IMR-90 (cell line): ENCODE results near the gene ELP4. TPM values are rescaled to one million over a fixed set of nuclear protein-coding genes. Genes with fewer than 3 reads are reported as not detected.

ENCODE experiments used
- ATAC-seq: fragments of 200-7000 bp; cut with Tn5 transposase; 2 replicates; pipeline ENCODE4 v1.9.1; 2020; ENCODE audit warnings: low read depth, mild to moderate bottlenecking, moderate library complexity
- BruUV-seq: library from RNA; stranded (reverse); fragments of 400-500 nt; replicated peaks from 2 replicates; lab custom pipeline; 2021; lab: Mats Ljungman, UMichigan
- CTCF ChIA-PET: fragments of 300-600 bp; formaldehyde crosslinking; extraction: SDS; loops from one replicate; lab custom pipeline; 2021; ENCODE audit warnings: antibody characterized with exemption; lab: Yijun Ruan, JAX
- POLR2A ChIA-PET: fragments of 300-600 bp; sonication (Branson Sonifier 250); formaldehyde crosslinking; loops from one replicate; lab custom pipeline; 2022; ENCODE audit warnings: antibody characterized with exemption; ENCODE audit not compliant: unreplicated experiment; lab: Charles Lee
- DNase-seq: peaks from one replicate; pipeline ENCODE4 v3.0.0; 2013
- H2AFZ ChIP-seq: replicated peaks from 2 replicates; pipeline ENCODE3; 2013; ENCODE audit warnings: low read length, mild to moderate bottlenecking; ENCODE audit not compliant: poor library complexity
- H2AK5ac ChIP-seq: 2 replicates; pipeline ENCODE4 v1.6.1; 2013; ENCODE audit warnings: low read depth, low read length, inconsistent platforms
- H2AK9ac ChIP-seq: replicated peaks from 2 replicates; pipeline ENCODE3; 2013; ENCODE audit warnings: mild to moderate bottlenecking, low read depth, low read length, moderate library complexity; ENCODE audit not compliant: poor library complexity
- H2BK120ac ChIP-seq: 2 replicates; pipeline ENCODE4 v1.6.1; 2013; ENCODE audit warnings: low read depth, low read length, inconsistent platforms
- H2BK15ac ChIP-seq: 3 replicates; pipeline ENCODE4 v1.6.1; 2013; ENCODE audit warnings: low read depth, low read length, inconsistent platforms
- H2BK20ac ChIP-seq: 2 replicates; pipeline ENCODE4 v1.6.1; 2013; ENCODE audit warnings: low read depth, mild to moderate bottlenecking, inconsistent platforms, low read length, moderate library complexity
- H2BK5ac ChIP-seq: 2 replicates; pipeline ENCODE4 v1.6.1; 2013; ENCODE audit warnings: mild to moderate bottlenecking, low read depth, low read length, inconsistent platforms; ENCODE audit not compliant: poor library complexity, severe bottlenecking
- H3K14ac ChIP-seq: replicated peaks from 2 replicates; pipeline ENCODE4 v1.6.1; 2013; ENCODE audit warnings: low read depth, low read length, inconsistent platforms
- H3K18ac ChIP-seq: 2 replicates; pipeline ENCODE4 v1.6.1; 2013; ENCODE audit warnings: low read depth, low read length, control low read depth
- H3K23ac ChIP-seq: 2 replicates; pipeline ENCODE4 v1.6.1; 2013; ENCODE audit warnings: low read depth, low read length, inconsistent platforms
- H3K27ac ChIP-seq: 2 replicates; pipeline ENCODE4 v1.5.1; 2013; ENCODE audit warnings: mild to moderate bottlenecking, control low read depth, low read length; ENCODE audit not compliant: insufficient read depth
- H3K27me3 ChIP-seq: 2 replicates; pipeline ENCODE4 v1.6.1; 2013; ENCODE audit warnings: low read length; ENCODE audit not compliant: control insufficient read depth, insufficient read depth
- H3K36me3 ChIP-seq: 2 replicates; pipeline ENCODE4 v1.6.1; 2013; ENCODE audit warnings: low read length, mixed read lengths; ENCODE audit not compliant: control insufficient read depth, insufficient read depth
- H3K4ac ChIP-seq: 2 replicates; pipeline ENCODE4 v1.6.1; 2013; ENCODE audit warnings: low read depth, low read length, inconsistent platforms
- H3K4me1 ChIP-seq: 2 replicates; pipeline ENCODE4 v1.6.1; 2013; ENCODE audit warnings: low read length, mixed read lengths; ENCODE audit not compliant: control insufficient read depth, insufficient read depth
- H3K4me2 ChIP-seq: 2 replicates; pipeline ENCODE4 v1.6.1; 2013; ENCODE audit warnings: low read depth, mild to moderate bottlenecking, control low read depth, low read length, moderate library complexity
- H3K4me3 ChIP-seq: 2 replicates; pipeline ENCODE4 v1.5.1; 2013; ENCODE audit warnings: low read depth, mild to moderate bottlenecking, control low read depth, low read length, moderate library complexity; ENCODE audit not compliant: insufficient read depth
- H3K56ac ChIP-seq: 2 replicates; pipeline ENCODE4 v1.6.1; 2013; ENCODE audit warnings: low read length, inconsistent platforms; ENCODE audit not compliant: insufficient read depth; ENCODE audit errors: extremely low read depth
- H3K79me1 ChIP-seq, 2 experiments: 2 replicates each; pipeline ENCODE4 v1.6.1; 2013; ENCODE audit warnings: low read length in 2 of 2, inconsistent platforms in 1 of 2, low read depth in 1 of 2
- H3K9ac ChIP-seq: 2 replicates; pipeline ENCODE4 v1.6.1; 2013; ENCODE audit warnings: low read depth, low read length, control low read depth
- H3K9me1 ChIP-seq: 2 replicates; pipeline ENCODE4 v1.6.1; 2013; ENCODE audit warnings: low read length, inconsistent platforms; ENCODE audit not compliant: insufficient read depth
- H3K9me3 ChIP-seq: 2 replicates; pipeline ENCODE4 v1.6.1; 2013; ENCODE audit warnings: low read length; ENCODE audit not compliant: control insufficient read depth, insufficient read depth
- H4K20me1 ChIP-seq: 2 replicates; pipeline ENCODE4 v1.6.1; 2013; ENCODE audit warnings: low read length, inconsistent platforms; ENCODE audit not compliant: insufficient read depth
- H4K5ac ChIP-seq: 2 replicates; pipeline ENCODE4 v1.6.1; 2013; ENCODE audit warnings: mild to moderate bottlenecking, low read depth, low read length, control low read depth
- H4K8ac ChIP-seq, 2 experiments: 2 replicates each; pipeline ENCODE4 v1.6.1; 2013; ENCODE audit warnings: low read depth in 2 of 2, low read length in 2 of 2, control low read depth in 1 of 2, inconsistent platforms in 1 of 2
- H4K91ac ChIP-seq: 2 replicates; pipeline ENCODE4 v1.6.1; 2013; ENCODE audit warnings: low read depth, low read length, inconsistent platforms; ENCODE audit not compliant: insufficient read depth
- MAFK ChIP-seq: IDR thresholded peaks from 2 replicates; pipeline ENCODE4 v1.6.1; 2012; ENCODE audit warnings: low read depth, low read length, improper control_type of control experiment
- MAZ ChIP-seq: IDR thresholded peaks from 2 replicates; pipeline ENCODE4 v1.6.1; 2012; ENCODE audit warnings: low read depth, mild to moderate bottlenecking, low read length, improper control_type of control experiment, moderate library complexity, borderline replicate concordance
- MXI1 ChIP-seq: IDR thresholded peaks from 2 replicates; pipeline ENCODE4 v1.6.1; 2012; ENCODE audit warnings: low read depth, mild to moderate bottlenecking, low read length, moderate library complexity, borderline replicate concordance
- POLR2A ChIP-seq: IDR thresholded peaks from 2 replicates; pipeline ENCODE4 v1.6.1; 2012; ENCODE audit warnings: mild to moderate bottlenecking, low read depth, low read length
- RCOR1 ChIP-seq: IDR thresholded peaks from 2 replicates; pipeline ENCODE4 v1.6.1; 2012; ENCODE audit warnings: mild to moderate bottlenecking, low read length, improper control_type of control experiment; ENCODE audit not compliant: insufficient replicate concordance
- RFX5 ChIP-seq: IDR thresholded peaks from 2 replicates; pipeline ENCODE4 v1.8.0; 2012; ENCODE audit warnings: low read depth, mild to moderate bottlenecking, low read length, moderate library complexity
- USF2 ChIP-seq: fragments of 150-350 bp; IDR thresholded peaks from 2 replicates; pipeline ENCODE4 v1.6.1; 2017; ENCODE audit warnings: mild to moderate bottlenecking, antibody characterized with exemption, low read length, low read depth
- WGBS, 2 experiments: methylation state at CpG; one replicate each; pipeline versions ENCODE4 v1.1.5 to v1.1.7; 2013; ENCODE audit warnings: missing lambda C conversion rate in 2 of 2; ENCODE audit not compliant: insufficient read length in 1 of 2; ENCODE audit errors: extremely low coverage in 2 of 2; 5-methylcytosine and 5-hydroxymethylcytosine counted together
- dilution Hi-C: fragments of 300-500 bp; cut with HindIII; formaldehyde crosslinking; loops from one replicate; pipeline ENCODE4 v1.14.3; 2018; ENCODE audit warnings: low sequenced_read_pairs; ENCODE audit not compliant: unreplicated experiment
- in situ Hi-C: fragments of 300-500 bp; cut with MboI; formaldehyde crosslinking; loops from 3 replicates; pipeline ENCODE4 v1.14.3; 2019; ENCODE audit warnings: low sequenced_read_pairs, inconsistent platforms, mixed read lengths
- intact Hi-C: fragments of 100-400 bp; cut with micrococcal nuclease; formaldehyde crosslinking; loops from 2 replicates; pipeline ENCODE4 v1.10.0; 2022
- polyA plus RNA-seq, 3 experiments: library from polyadenylated mRNA; depleted of rRNA; stranded (reverse); fragments of >200 nt; gene quantifications; 2 replicates each; pipeline ENCODE4 v1.2.3, GENCODE V29; 2012; ENCODE audit warnings: low replicate concordance in 1 of 3
- total RNA-seq: library from RNA; depleted of rRNA; stranded (reverse); fragments of >200 nt; gene quantifications from 2 replicates; pipeline ENCODE4 v1.2.3, GENCODE V29; 2012
- TF ChIP-seq, protein P1 (sequence below): conservative IDR thresholded peaks from 2 replicates; pipeline ENCODE4 v1.5.1; 2012; ENCODE audit warnings: mild to moderate bottlenecking, low read depth, low read length, improper control_type of control experiment

ELP4 gene
- total and polyA plus RNA-seq, 2 of the 4 experiments (the other 2 are of a cell fraction) = 8.4 to 20.4 TPM

- dilution Hi-C loops = no loop called here
- Histone ChIP-seq H3K79me1 (no peaks in the 10 kb centered on the region), H2AFZ (no peak overlapping the region), H4K20me1 (no peaks in the 10 kb centered on the region), H3K9me1 (no peaks in the 10 kb centered on the region; the same call in 1 of the 2 replicates), H3K27me3 (no peaks in the 10 kb centered on the region), H2AK5ac (no peak overlapping the region), H3K4me3 (no peak overlapping the region), H2BK120ac (no peak overlapping the region), H3K23ac (no peak overlapping the region), H3K4me2 (no peak overlapping the region), H2AK9ac (no peak overlapping the region), H2BK20ac (no peak overlapping the region), H4K5ac (no peak overlapping the region), H3K4ac (no peak overlapping the region), H3K9me3 (no peaks in the 10 kb centered on the region), H3K18ac (no peak overlapping the region), H3K56ac (no peak overlapping the region), H2BK15ac (no peak overlapping the region), H3K27ac (no peak overlapping the region), H4K8ac (no peak overlapping the region), H4K91ac (no peak overlapping the region), H2BK5ac (no peak overlapping the region), H3K36me3 (no peaks in the 10 kb centered on the region), H3K14ac (no peak overlapping the region), H3K4me1 (no peaks in the 10 kb centered on the region), H3K9ac (no peak overlapping the region)
- DNase-seq (no peak), ATAC-seq (no peak)
- TF ChIP-seq POLR2A (no peak), RFX5 (no peak), MAFK (no peak), MXI1 (no peak), RCOR1 (no peak), USF2 (no peak), MAZ (no peak)
- TF ChIP-seq, protein P1, sequence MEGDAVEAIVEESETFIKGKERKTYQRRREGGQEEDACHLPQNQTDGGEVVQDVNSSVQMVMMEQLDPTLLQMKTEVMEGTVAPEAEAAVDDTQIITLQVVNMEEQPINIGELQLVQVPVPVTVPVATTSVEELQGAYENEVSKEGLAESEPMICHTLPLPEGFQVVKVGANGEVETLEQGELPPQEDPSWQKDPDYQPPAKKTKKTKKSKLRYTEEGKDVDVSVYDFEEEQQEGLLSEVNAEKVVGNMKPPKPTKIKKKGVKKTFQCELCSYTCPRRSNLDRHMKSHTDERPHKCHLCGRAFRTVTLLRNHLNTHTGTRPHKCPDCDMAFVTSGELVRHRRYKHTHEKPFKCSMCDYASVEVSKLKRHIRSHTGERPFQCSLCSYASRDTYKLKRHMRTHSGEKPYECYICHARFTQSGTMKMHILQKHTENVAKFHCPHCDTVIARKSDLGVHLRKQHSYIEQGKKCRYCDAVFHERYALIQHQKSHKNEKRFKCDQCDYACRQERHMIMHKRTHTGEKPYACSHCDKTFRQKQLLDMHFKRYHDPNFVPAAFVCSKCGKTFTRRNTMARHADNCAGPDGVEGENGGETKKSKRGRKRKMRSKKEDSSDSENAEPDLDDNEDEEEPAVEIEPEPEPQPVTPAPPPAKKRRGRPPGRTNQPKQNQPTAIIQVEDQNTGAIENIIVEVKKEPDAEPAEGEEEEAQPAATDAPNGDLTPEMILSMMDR = no peak
- in situ Hi-C loops = no loop called here
- no TSS peak for BruUV-seq
- POLR2A ChIA-PET = no interaction called here
- CTCF ChIA-PET = no interaction called here
- WGBS, 2 experiments = no CpG with 5 or more reads among the region's 3 CpGs
- intact Hi-C loops = no loop called here
These were observed 205.3 kb downstream of the ELP4 start for GRCh38 chr11:31714840-31715239.
